ENCODE data around the gene MROH9. TPM values are rescaled to one million over a fixed set of nuclear protein-coding genes. Genes with fewer than 3 reads are reported as not detected.
"Not testable (repeated sequence)": the region's sequence is repeated elsewhere in the genome, so short reads cannot be mapped to it uniquely, and the experiment has no call there.

MROH9 gene
- total RNA-seq, 4 donors from 2014 or later = 3.9 TPM; not detected in 3

DNA sequence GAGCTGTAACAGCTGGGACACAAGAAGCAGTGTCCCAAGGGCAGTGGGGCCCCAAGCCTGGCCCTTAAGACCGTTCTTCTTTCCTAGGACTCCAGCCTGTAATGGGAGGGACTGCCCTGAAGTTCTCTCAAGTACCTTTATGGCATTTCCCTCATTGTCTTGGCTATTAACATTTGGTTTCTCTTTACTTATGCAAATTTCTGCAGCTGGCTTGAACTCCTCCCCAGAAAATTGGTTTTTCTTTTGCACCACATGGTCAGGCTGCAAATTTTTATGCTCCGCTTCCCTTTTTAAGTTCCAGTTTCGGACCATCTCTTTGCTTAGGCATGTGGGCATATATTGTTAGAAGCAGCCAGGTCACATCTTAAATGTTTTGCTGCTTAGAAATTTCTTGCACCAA is 3.1 kb upstream of the MROH9 start:
- H3K4me3 ChIP-seq = no peak overlapping the region
- H3K9me3 ChIP-seq = no peaks in the 10 kb centered on the region
- H3K27me3 ChIP-seq = no peaks in the 10 kb centered on the region
- WGBS, 2 donors = 82 to 85% methylated on average over 3 of the region's 3 CpGs
- TF ChIP-seq POLR2A (IDR thresholded peaks at IDR 0.05) = no peak
- DNase-seq (ENCODE audit: low spot score in 2 of 2) = no peak
- no peak overlapping the region for H3K27ac ChIP-seq
- peaks cover 0 to 25% (median 0%) of the 10 kb centered on the region in 4 donors for H3K4me1 ChIP-seq
- no peaks in the 10 kb centered on the region for H3K36me3 ChIP-seq

DNA sequence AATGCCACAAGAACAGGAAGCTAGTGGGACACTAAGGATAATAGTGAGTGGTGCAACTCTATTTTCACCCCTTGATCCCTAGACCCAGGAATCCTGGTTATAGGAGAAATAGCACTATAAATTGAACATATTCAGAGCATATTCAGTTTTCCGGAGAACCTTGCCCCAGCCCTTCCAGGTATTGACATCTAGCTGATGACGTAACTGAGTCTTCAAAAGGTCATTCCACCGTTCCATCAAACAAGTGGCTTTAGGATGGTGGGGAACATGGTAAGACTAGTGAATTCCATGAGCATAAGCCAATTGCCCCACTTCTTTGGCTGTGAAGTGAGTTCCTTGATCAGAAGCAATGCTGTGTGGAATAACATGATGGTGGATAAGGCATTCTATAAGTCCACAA is 2.9 kb downstream of the MROH9 start:
- 92 to 93% methylated on average over 3 of the region's 3 CpGs for WGBS, 2 donors

DNA sequence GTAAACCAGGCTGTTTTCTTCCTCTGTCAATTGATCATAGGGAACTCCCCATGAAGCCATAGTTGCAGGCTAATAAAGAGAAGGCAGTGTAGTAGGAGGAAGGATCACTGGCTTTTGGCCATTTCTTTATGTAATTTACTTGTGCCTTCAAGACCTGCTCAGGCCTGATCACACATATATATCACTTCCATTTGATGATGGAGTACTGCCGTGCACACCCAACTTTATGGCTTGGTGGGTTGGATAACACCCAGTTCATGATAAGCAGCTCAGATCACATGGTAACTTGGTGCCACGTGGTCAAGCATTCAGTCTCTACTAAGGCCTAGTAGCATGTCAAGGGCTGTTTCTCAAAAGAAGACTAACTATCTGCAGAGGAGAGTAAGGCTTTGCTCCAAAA is 4.1 kb downstream of the MROH9 start:
- Histone ChIP-seq H3K36me3 (no peaks in the 10 kb centered on the region), H3K27me3 (no peaks in the 10 kb centered on the region), H3K27ac (no peak overlapping the region), H3K9me3 (no peaks in the 10 kb centered on the region), H3K4me3 (no peak overlapping the region), H3K4me1 (no peaks in the 10 kb centered on the region)
- 87 to 91% methylated on average over 2 of the region's 2 CpGs for WGBS, 2 donors
- TF ChIP-seq CTCF (IDR thresholded peaks at IDR 0.05) (no peak), POLR2A (IDR thresholded peaks at IDR 0.05) (no peak), EP300 (IDR thresholded peaks at IDR 0.05) (no peak)
- no peak for DNase-seq (ENCODE audit: low spot score in 2 of 2)

More for the DNA sequence above, 2.9 kb downstream of the MROH9 start:
- Histone ChIP-seq H3K36me3 (no peaks in the 10 kb centered on the region), H3K27ac (no peak overlapping the region), H3K4me3 (no peak overlapping the region), H3K4me1 (no peaks in the 10 kb centered on the region), H3K27me3 (no peaks in the 10 kb centered on the region), H3K9me3 (no peaks in the 10 kb centered on the region)
- no peak for TF ChIP-seq EP300 (IDR thresholded peaks at IDR 0.05)
- TF ChIP-seq CTCF (IDR thresholded peaks at IDR 0.05) = no peak
- no peak for TF ChIP-seq POLR2A (IDR thresholded peaks at IDR 0.05)
- DNase-seq (ENCODE audit: low spot score in 2 of 2) = no peak

DNA sequence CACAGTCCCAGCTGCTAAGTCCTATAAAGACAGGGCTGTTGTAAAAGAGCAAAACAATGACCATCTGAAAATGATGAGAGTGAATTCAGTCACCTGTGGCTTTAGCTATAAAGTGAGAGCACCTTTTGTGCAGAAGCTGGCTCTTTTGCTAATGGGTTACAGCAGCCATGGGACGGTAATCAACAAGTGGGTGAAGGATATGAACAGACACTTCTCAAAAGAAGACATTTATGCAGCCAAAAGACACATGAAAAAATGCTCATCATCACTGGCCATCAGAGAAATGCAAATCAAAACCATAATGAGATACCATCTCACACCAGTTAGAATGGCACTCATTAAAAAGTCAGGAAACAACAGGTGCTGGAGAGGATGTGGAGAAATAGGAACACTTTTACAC is 16.4 kb downstream of the MROH9 start:
- DNase-seq (ENCODE audit: low spot score in 2 of 2); H3K27me3 ChIP-seq; H3K27ac ChIP-seq; H3K36me3 ChIP-seq; H3K4me3 ChIP-seq; H3K9me3 ChIP-seq; H3K4me1 ChIP-seq: not testable (repeated sequence)
- 94 to 96% methylated on average over 1 of the region's 1 CpG for WGBS, 2 donors

DNA sequence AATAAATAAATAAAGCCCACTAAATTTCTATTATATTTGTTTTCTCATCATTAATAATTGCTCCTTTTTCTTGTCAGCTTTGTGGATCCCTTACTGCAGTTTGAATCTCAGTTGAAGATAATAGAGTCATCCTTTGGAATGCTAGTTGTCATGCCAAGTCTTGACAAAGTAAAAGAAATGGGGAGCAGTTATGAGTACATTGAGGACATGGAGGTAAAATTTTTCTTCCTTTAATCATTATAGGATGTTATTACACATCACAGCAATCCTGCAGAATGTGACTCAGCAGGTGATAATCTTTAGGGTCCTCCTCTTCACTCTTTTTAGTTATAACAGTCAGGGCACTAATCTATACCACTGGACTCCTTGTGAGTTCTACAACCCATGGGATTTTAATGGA is 24.1 kb downstream of the MROH9 start:
- Histone ChIP-seq H3K9me3 (no peaks in the 10 kb centered on the region), H3K4me1 (no peaks in the 10 kb centered on the region), H3K27me3 (no peaks in the 10 kb centered on the region), H3K4me3 (no peak overlapping the region), H3K36me3 (no peaks in the 10 kb centered on the region), H3K27ac (no peak overlapping the region)
- TF ChIP-seq EP300 (IDR thresholded peaks at IDR 0.05) (no peak), POLR2A (IDR thresholded peaks at IDR 0.05) (no peak)
- DNase-seq (ENCODE audit: low spot score in 2 of 2) = no peak

DNA sequence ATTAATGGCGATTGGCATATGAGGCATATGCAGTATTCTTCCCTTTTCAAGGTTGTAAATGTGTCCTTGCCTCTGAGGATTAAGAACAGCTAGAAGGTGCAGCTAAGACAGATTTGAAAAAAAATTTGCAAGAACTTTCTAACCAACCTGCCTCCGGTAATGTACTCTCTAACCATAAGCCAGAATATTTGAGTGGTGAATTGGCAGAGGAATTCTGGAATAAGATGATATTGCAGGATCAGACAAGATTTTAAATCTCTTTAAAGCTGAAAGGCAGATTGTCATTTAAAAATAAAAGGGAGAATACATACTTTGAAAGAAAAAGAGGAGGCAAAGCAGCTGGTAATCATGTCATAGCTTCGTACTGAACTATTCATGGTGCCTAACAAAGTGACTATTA is 29.2 kb downstream of the MROH9 start:
- H3K4me1 ChIP-seq = peaks cover 0 to 4% (median 0%) of the 10 kb centered on the region in 4 donors
- H3K4me3 ChIP-seq = no peak overlapping the region
- no peaks in the 10 kb centered on the region for H3K9me3 ChIP-seq
- no peak overlapping the region for H3K27ac ChIP-seq
- TF ChIP-seq EP300 (IDR thresholded peaks at IDR 0.05) (no peak), POLR2A (IDR thresholded peaks at IDR 0.05) (no peak), CTCF (IDR thresholded peaks at IDR 0.05) (no peak)
- no peaks in the 10 kb centered on the region for H3K36me3 ChIP-seq
- no peaks in the 10 kb centered on the region for H3K27me3 ChIP-seq
- DNase-seq (ENCODE audit: low spot score in 2 of 2) = no peak
- 72 to 83% methylated on average over 3 of the region's 3 CpGs for WGBS, 2 donors

Data from tibial nerve (tissue), 4 donors.